GM19397 (cell line): Measurements from ENCODE around the gene PTPRG.

Experiments used
- ATAC-seq: cut with Tn5 transposase; IDR thresholded peaks from one replicate; pipeline ENCODE4 v1.9.1; 2021; ENCODE audit warnings: mild to moderate bottlenecking, moderate library complexity; ENCODE audit not compliant: unreplicated experiment

PTPRG gene

DNA sequence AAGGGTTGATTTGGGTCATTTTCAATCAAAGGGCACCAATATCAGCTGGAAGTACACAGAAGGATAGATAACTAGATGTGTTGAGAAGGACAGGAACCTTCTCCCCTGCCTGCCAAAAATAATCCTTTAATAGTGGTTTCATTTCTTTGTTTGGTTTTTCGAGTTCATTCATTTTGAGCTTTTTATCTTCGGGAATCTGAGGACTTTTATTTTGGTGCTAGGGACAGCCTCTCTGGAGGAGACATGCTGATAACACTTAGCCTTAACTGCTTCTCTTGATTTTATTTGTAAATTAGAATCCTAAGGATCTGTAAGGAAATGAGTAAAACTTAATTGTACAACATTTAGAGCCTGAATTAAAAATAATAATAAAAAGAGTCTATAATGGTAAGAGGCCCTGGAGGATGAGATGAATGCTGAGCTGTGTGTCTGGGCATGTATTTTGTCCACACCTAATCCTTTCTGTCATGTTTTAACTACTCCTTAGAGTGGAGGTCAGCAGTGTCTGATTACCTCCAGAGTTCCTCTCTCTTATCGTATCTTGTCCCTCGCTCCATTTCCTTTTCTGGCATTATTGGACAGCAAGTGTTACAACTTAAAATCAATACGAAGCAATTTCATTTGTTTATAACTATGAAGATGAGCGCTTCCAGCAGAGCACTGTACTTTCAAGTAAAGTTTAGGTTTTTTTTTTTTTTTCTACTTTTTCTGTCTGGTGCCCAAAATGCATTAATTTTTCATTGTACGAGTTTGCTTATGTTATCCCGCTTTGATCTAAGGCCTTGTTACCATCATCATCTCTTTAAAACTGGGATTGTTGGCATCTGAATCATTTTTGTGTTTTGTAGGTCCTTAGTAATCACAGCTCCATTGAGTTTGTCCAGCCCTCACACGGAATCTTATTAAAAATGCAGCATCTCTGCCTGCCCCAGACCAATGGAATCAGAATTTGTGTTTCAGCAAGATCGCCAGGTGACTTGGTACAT, 22.8 kb downstream of the PTPRG start:
- no peak for ATAC-seq

DNA sequence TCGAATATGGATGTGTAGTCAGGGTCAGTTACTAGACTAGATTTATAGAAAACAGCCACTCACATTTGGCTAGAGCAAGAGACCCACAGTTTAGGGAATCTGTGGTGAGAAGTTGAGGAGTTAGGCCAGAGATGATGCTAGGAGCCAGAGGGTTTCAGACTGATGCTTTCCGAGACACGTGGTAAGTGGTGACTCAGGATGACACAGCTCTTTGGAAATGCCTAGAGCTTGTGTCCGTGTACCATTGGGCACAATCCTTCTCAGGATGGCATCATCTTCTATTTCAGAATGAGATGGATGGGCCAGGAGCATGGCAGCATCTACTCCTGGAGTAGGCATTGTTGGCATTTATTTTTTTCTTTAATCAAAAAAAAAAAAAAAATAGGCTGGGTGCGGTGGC, 28.5 kb downstream of the PTPRG start:
- no peak for ATAC-seq

DNA sequence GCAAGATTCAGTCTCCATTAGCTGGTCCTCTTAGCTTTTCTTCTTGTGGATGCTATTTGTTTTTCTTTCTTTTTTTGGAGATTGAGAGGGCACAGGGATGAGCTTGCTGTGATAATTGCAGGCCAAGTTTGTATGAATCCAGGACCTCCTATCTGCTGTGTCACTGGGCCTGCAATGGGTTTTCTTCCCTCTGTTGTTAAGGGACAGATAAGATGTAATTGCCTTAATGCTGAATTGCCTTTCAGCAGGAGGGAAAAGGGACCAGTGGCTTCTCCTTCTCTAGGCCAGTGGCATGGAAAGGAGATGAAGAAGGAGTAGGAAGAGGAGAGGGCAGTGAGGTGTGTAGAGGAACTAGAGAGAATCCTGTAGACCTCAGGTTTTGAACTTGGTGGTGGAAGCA, 29.9 kb downstream of the PTPRG start:
- ATAC-seq: no peak

DNA sequence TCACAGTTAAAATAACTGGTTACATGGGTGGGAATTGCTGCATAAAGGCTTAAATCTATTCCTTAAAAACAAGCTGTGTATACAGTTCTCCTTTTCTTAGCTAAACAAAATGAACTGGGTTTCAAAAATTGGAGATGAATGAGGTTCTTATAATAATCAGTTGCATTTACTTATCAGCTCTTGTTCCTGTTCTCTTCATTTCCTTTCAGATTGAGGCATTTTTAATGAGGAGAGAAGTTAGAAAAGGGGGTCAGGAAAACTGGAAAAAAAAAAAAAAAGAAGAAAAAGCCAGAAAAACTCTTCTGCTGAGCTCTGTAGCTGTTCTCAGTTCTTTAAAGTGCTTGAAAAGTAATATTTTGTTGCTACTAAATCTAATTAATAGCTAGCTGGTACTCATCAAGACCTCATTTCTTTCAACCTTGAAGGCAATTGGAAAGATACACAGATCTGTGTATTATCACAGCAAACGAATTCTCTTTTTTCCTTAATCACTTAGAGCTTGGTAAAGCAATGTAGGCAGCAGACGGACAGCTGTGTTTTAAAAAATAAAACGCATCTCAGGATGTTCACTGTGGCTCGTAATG, 32.2 kb downstream of the PTPRG start:
- ATAC-seq: no peak

DNA sequence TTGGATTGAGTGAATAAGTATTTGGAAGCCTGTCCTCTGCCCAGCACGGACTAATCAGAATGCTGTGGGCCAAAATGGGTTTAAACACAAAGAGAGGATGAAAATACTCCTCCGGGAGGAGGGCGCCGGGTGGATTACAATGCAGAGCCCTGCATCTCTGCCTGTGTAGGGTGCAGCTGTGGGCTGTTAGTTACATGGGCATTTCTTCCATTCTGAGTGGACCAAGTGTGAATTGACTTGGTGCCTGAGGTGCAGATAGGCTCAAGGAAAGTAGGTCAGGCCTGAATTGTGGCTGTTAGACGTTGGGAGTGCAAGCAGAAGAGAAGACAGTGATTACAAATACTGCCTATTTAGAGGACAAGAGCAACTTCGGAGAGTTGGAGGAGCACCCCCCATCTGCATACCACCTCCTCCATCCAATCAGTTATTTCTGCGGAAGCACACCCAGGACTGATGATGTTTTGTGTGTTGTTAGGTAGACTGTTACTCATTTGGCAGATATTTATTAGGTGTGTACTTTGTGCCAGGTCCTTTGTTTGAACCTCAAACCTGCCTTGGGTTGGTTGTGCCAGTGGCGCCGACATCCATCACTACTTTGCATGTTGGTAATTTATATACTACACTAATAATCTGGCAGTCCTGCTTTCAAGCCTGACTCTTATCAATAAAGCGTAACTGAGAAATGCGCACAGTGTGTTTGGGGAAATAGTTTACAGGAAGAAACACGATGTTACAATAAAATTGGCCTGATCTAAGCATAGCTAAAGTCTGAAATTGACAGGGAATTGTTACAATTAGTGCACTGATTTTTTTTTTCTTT, 33.0 kb downstream of the PTPRG start:
- no peak for ATAC-seq

DNA sequence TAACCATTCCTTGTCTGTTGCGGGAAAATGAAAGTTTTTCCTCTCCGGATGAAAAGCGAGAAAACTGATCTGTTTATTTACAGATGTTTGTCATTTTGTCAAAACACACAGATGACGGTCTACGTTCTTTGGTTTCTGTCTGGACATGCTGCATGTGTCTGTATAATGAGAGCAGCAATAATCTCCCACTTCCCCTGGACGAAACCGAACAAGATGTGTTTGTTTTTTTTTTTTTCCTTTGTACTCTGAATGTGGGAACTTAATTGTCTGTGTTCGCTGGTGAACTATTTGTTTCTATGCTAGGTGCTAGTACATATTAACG, 33.6 kb downstream of the PTPRG start:
- ATAC-seq: no peak

DNA sequence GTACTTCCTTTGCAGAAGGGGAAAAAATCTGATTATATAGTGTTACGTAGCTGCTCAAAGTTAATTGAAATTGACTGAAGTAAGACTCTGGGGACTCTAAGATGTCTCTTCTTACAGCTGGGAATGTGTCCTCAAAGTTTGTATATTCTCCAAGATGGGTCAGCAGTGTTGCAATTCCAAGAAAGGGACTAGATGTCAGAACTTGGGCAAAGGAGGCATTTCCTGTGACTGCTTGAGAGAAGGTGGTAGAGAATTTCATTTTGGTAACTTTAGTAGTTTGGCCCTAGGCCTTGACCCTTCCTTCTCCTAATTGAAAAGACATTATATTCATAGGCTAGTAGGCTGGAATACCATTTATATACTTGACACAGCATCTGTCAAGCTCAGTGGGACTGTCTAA, 33.9 kb downstream of the PTPRG start:
- ATAC-seq: no peak

DNA sequence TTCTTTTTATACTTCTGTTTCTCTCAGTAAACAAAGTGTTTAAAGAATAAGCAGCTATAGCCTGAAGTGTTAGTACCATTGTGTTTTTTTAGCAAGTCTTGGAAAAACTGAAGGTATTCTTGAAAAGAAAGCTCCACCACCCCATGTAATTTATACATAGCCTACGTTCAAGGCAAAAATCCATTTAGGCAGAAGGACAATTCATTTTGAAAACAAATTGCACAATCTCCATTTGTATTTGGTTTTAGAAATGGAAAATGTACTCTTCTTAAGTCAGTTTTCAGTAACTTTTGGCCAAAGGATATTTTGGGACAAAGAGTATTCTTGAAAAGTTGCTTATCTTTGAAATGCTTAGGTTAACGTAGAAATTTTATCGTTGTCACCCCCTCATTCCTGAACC, 34.5 kb downstream of the PTPRG start:
- no peak for ATAC-seq

DNA sequence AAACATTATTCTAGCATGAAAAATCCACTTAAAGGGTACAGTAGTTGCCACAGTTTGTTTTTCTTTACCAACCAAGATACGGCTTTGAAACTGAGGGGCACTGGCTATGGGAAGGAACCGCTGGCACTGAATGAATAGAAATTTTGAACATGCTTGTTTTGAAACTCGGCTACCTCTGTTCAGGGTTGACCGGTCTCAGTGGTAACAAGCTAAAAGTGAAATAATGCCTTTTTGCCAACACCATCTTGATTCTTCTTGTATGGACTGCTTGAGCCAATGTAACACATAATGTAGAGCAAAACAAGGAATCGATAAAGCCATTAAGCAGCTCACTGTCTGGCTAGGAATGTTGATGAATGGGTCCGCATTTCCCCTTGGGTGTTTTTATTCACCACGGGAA, 36.5 kb downstream of the PTPRG start:
- ATAC-seq: no peak

DNA sequence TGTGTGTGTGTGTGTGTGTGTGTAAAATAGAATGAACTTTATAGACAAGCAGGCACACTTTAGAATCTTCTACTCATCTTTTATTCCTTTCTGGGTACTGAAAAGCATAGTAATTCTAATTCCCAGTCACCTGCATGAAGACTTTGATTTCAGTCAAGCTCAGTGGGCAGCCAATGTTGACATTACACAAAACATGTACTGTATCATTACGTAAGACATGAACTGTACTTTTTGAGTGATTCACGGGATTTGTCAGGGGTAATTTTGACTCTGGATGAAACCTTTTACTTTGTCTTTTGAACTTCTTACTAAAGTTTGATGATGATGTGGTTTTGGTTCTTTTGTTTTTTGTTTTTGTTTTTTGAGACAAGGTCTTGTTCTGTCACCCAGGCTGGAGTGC, 38.8 kb downstream of the PTPRG start:
- ATAC-seq: no peak

DNA sequence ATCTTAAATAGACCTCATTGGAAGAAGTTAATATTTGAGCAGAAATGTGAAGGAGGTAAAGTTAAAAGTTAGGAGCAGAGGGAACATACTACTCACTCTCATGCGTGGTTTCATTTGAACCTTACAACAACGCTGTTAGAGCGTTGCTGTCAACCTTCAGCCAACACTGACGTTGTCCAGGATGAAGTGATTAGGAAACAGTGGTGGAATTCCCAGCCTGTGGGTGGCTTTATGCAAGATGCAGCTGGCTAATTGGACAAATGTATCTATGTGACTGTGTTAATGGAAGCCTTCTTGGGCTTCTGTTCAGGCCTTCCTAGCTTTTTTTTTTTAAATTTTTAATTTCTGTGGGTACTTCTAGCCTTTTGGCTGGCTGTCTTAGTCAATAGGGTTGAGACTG, 40.5 kb downstream of the PTPRG start:
- ATAC-seq: no peak

DNA sequence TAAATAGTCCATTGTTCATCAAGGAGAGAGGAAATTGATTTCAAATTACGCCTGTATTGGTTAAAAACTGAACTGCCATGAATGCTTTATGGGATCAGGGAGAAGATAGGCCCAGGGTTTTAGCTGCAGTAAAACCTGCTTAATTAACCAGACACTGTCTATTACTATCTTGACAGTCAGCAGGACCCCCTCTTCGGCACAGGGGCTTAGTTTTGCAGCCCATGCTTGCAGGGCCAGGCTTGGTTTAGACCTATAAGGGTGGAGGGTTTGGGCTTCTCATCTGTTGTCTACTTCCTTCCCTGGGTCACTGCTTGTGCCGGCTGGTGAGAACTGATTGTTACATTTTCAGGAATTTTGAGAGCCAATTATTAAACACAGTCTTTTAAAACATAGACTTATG, 41.1 kb downstream of the PTPRG start:
- ATAC-seq: no peak

DNA sequence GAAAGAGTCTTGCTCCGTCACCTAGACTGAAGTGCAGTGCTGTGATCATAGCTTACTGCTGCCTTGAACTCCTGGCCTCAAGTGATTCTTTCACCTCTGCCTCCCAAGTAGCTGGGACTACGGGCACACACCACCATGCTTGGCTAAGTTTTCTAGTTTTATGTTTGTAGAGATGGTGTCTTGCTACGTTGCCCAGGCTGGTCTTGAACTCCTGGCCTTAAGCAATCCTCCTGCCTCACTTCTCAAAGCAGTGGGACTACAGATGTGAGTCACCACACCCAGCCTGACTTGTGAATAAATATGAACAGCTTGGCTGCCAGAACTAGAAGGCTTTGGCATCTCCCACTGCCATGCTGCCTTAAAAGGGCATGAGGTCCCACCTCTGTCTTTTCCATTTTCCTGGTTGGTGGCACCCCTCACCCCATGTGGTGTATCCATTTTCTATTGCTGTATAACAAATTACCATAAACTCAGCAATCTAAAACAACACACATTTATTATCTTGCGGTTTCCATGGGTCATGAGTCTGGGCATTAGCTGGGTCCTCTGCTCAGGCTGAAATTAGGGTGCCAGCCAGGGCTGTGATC, 44.3 kb downstream of the PTPRG start:
- no peak for ATAC-seq

DNA sequence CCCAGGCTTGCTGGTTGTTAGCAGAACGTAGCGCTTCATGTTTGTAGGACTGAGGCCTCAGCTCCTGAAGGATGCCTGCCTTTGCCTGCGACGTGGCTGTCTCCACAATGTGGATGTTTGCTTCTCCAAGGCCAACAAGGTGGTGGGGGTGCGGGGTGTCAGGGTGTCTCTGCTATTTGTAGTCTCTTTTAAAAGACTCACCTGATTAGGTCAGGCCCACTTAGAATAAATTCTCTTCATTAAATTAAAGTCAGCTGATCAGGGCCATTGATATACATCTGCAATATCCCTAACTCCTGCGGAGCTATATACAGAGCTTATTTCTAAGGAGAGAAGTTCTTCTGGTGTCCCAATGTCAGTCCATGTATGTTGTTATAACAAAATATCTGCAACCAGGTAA, 44.8 kb downstream of the PTPRG start:
- no peak for ATAC-seq

DNA sequence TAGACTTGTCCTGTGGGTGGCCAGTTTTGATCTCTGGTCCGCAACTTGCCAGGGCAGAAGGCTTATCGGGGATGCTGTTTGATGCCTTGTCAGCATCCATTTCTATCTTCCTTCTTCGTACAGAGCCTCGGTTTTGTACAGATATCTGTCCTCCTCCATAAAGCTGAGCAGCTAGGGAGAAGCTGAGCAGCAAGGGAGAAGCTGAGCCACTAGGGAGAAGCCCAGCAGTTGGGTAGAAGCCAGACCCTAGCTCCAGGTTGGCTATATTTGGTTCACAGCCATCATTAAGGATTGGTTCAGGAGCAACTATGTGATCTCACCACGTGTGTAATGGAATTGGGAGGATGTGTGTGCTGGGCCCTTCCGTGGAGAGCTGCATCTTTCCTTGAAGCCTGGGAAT, 46.7 kb downstream of the PTPRG start:
- ATAC-seq: no peak

DNA sequence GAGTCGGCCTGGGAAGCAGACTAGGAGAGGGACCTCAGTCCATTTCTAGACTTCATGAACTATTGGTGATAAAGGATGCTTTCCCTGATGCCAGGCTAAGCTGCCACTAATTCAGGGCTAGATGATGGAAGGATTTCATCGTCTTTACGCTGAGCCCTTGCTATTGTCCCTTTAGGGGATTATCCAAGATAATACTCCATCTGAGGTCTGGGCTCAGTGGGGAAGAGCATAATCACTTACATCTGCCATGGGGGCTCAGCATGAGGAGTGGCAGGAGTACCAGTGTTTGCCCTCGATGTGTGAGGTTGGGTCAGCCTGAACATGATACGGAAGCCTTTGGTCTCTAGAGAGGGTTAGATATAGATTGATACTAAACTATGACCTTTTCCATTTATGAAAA, 47.3 kb downstream of the PTPRG start:
- ATAC-seq: no peak

DNA sequence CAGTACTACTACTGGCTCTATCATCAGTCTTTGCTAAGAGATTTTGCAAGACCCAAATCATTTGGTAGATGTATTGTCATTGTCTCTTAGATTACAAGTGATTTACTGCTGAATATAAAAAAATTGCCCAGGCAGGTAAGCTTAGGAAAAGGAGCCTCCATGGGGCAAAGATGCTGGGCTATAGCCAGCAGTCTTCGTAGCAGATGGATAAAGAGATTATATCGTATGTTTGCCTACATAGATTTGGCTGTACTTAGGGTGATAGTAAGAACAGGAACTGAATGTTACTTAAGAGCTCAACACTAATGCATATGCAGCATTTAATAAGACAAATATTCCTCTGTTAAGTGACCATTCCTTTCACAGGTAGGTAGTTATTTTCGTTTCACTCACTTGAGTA, 48.9 kb downstream of the PTPRG start:
- ATAC-seq: no peak

DNA sequence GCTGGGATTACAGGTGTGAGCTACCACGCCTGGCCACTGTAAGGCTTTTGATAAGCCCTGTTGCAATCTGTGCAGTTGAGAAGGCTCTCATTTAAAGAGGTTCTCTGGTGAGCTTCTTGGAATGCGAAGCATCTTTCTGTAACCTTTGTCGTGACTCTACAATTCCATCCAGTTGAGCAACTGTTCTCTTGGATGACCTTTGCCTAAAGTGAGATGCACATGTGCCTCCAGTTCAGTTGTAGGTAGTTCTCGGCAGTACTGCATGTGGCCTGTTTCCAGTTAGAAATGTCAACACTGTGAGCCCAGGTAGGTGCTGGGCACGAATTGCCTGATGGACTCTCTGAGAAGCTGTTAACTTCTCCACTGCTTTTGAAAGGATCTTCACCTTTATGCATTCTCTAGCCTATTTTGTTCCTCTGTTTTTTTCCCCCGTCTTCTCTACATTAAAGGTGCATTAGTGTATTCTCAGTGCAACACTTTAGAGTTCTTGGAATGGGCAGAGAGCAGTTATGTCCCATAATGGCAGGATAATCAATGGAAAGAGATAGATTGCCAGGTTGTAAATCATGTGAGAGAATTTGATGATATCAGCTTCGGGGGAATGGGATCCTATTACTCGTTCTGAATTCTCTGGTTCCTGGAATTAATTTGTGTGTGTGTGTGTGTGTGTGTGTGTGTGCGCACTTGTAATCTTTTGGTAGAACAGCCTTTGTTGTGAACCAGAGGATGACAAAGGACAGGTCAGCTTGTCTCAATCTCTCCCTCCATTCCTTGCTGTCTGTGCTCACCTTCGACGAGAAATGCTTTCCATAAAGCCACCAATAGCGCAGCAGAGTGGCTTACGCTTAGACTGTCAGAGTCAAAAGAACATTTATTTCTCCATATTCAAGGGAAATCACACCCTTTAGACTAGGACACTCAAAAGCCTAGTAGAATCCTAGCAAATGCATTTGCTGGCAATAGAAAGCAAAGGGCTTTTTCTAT, 51.1 kb downstream of the PTPRG start:
- ATAC-seq: no peak

DNA sequence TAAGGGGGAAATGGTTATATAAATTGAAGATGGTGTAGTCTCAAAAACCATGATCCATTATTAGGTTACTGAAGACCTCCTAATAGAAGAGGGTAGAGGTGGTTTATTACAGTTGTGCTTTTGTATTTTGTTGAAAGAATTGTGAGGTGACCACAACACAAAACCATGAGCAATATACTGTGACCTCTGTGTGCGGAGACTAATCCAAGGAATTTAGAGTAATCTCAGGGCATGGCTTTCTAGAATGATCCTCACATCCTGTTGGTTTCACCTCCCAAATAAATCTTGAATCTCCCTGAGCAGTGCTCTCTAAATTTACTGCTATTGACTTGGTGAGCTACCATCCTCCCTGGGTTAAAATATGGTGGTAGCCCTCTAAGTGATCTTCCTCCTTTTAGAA, 52.3 kb downstream of the PTPRG start:
- no peak for ATAC-seq

DNA sequence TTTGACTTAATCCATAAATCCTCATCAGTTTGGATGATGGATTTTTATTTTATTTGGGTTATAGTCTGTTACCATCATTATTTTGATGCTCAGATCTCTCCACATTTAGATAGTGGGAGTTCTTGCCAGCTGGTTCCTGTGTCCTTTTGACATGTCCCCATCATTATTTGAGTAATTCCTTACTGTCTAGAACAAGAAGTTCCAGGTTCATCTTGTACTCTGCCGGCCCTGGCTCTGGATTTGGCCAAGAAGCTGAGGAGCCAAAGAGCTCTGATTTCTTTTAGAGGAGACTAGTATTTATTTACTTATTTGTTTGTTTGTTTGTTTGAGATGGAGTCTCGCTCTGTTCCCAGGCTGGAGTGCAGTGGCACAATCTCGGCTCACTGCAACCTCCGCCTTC, 54.3 kb downstream of the PTPRG start:
- ATAC-seq: no peak
